IPS-18a (cell line): Measurements from ENCODE around the gene B3GLCT.

Source experiments
- H3K27ac ChIP-seq: one replicate; pipeline ENCODE4 v1.5.1; 2013; ENCODE audit warnings: low read length
- H3K27me3 ChIP-seq: one replicate; pipeline ENCODE4 v1.6.1; 2013; ENCODE audit warnings: mild to moderate bottlenecking, low read length; ENCODE audit not compliant: control insufficient read depth, insufficient read depth
- H3K36me3 ChIP-seq: one replicate; pipeline ENCODE4 v1.6.1; 2013; ENCODE audit warnings: low read depth, low read length; ENCODE audit not compliant: control insufficient read depth
- H3K4me1 ChIP-seq: one replicate; pipeline ENCODE4 v1.6.1; 2013; ENCODE audit warnings: low read depth, low read length; ENCODE audit not compliant: control insufficient read depth
- H3K4me3 ChIP-seq: one replicate; pipeline ENCODE4 v1.5.1; 2013; ENCODE audit warnings: low read length
- H3K9ac ChIP-seq: one replicate; pipeline ENCODE4 v1.6.1; 2013; ENCODE audit warnings: mild to moderate bottlenecking, low read length, moderate library complexity
- H3K9me3 ChIP-seq: one replicate; pipeline ENCODE4 v1.6.1; 2013; ENCODE audit warnings: low read depth, low read length; ENCODE audit not compliant: control insufficient read depth

The B3GLCT gene

DNA sequence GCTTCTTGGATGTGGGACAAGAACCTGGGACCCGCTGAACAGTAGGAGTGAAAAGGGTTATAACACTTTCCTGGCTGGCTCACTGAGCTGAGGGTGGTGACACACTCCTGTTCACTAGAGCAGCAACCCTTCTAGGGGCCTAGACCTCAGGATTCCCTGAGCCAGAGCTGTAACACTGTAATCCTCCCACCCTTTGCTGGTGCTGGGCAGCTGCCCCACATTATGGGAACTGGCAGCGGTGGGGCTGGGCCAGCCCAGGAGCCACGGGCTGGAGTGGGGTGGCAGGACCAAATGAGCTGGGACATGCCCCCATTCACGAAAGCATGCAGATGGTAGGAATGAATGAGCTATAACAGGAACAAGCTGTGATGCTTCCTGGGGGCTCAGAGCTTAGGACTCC is 110.6 kb downstream of the B3GLCT start:
- Histone ChIP-seq H3K36me3 (no peaks in the 10 kb centered on the region), H3K27me3 (no peaks in the 10 kb centered on the region), H3K9me3 (peaks cover 17% of the 10 kb centered on the region), H3K4me3 (no peak overlapping the region), H3K27ac (no peak overlapping the region), H3K9ac (no peak overlapping the region), H3K4me1 (no peaks in the 10 kb centered on the region)

DNA sequence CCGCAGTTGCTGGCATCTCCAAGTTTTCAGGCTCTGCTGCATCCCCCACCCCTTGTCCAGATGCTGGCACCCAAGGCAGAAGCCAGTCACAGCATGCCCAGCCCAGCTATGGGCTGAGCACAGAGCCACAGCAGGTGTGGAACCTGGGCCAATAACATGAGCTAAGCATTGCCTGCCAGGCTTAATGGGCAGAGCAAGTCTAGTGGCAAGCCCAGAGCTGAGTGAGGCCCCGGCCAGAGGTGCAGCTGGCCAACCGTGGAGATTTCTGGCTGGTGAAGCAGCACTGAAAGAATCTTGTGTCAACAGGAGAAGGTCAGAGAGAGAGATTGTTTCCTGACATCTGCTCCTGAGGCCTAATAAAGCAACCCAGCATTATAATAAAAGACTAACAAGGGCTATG is 111.0 kb downstream of the B3GLCT start:
- H3K4me3 ChIP-seq: no peak overlapping the region
- H3K27me3 ChIP-seq: no peaks in the 10 kb centered on the region
- H3K4me1 ChIP-seq: no peaks in the 10 kb centered on the region
- no peak overlapping the region for H3K27ac ChIP-seq
- H3K36me3 ChIP-seq: no peaks in the 10 kb centered on the region
- peaks cover 21% of the 10 kb centered on the region for H3K9me3 ChIP-seq
- H3K9ac ChIP-seq: no peak overlapping the region

DNA sequence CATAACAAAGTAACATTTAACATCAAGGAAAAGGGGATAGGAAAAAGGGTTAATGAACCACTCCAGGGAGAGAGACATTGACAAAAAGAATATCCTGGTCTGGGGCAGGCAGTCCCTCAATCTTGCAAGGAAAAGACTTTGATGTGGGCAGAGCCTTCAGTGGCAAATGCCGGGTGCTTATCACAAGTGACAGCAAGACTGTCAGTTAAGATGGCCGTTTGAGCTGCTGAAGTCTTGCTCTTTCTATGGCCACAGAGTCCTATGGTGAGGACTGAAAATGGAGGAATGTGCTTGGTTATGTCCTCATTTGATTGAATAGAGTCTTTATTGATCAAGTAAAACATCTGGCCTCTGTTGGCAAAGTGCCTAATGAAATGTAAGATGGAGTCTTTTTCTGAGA is 112.1 kb downstream of the B3GLCT start:
- H3K36me3 ChIP-seq: no peaks in the 10 kb centered on the region
- no peak overlapping the region for H3K27ac ChIP-seq
- no peaks in the 10 kb centered on the region for H3K27me3 ChIP-seq
- no peaks in the 10 kb centered on the region for H3K4me1 ChIP-seq
- H3K9ac ChIP-seq: no peak overlapping the region
- no peak overlapping the region for H3K4me3 ChIP-seq
- H3K9me3 ChIP-seq: peaks cover 30% of the 10 kb centered on the region

DNA sequence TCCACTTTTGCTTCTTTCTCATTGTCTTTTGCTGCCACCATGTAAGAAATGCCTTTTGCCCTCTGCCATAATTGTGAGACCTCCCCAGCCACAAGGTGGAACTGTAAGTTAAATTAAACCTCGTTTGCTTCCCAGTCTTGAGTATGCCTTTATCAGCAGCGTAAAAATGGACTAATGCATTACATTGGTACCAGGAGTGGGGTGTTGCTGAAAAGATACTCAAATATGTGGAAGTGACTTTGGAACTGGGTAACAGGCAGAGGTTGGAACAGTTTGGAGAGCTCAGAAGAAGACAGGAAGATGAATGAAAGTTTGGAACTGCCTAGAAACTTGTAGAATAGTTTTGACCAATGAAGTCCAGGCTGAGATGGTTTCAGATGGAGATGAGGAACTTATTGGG is 115.2 kb downstream of the B3GLCT start:
- Histone ChIP-seq H3K9ac (no peak overlapping the region), H3K4me1 (no peaks in the 10 kb centered on the region), H3K4me3 (no peak overlapping the region), H3K27me3 (no peaks in the 10 kb centered on the region), H3K27ac (no peak overlapping the region), H3K36me3 (no peaks in the 10 kb centered on the region), H3K9me3 (peaks cover 30% of the 10 kb centered on the region)

DNA sequence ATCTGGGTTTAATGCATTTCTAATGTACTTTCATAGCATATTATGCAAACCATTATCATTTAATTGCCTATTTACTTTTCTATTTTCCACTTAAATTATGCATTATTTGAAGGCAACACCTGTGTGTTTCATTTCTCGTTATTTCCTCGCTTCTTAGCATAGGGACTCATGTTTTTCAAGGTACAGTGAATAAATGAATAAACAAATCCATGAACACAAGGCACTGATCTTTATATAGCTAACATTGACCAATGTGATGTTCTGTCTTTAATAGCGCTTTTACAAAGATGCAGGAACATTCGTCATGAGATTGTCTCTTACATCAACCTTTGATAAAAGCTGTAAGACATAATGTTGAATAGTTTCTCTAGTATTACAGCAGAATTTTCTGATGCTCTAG is 121.2 kb downstream of the B3GLCT start:
- H3K27ac ChIP-seq: no peak overlapping the region
- no peak overlapping the region for H3K4me3 ChIP-seq
- H3K4me1 ChIP-seq: peaks cover 7% of the 10 kb centered on the region

DNA sequence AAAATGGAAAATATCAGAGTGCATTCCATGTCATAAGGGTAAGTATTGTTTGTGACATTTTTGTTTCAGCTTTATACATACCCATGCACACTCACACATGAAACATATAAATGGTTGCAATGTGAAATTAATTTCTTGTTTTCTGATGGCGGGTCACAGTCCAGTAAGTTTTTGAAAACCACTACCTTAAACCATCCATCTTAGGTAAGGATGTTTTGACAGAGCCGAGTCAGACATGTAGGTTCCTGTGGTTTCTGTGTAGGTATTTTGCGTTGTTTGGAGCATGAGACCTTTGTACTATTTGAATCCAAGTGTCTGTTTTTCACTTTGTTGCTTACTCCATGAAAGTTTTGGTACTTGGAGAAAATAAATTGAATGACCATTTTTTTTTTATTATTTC is 121.7 kb downstream of the B3GLCT start:
- Histone ChIP-seq H3K4me1 (peaks cover 7% of the 10 kb centered on the region), H3K4me3 (no peak overlapping the region), H3K36me3 (no peaks in the 10 kb centered on the region), H3K9ac (no peak overlapping the region), H3K9me3 (peaks cover 5% of the 10 kb centered on the region), H3K27ac (no peak overlapping the region), H3K27me3 (no peaks in the 10 kb centered on the region)

More for the DNA sequence above, 121.2 kb downstream of the B3GLCT start:
- Histone ChIP-seq H3K9me3 (peaks cover 7% of the 10 kb centered on the region), H3K36me3 (no peaks in the 10 kb centered on the region), H3K9ac (no peak overlapping the region), H3K27me3 (no peaks in the 10 kb centered on the region)

DNA sequence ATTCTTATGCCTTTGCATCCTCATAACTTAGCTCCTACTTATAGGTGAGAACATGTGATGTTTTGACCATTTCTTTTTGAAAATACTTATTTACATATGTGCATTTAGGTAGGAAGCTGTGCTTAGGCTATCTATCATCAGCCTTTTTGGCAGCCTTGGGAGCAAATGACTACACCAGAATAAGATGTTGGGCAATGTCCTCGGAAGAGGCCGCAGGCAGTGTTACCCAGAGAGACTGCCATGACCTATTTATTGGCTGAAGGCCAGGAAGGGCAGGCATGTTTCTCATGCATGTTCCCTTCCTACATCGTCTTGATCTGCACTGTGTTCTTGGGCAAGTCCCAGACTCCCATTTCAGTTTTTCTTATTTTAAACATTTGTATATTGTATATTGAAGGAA is 122.3 kb downstream of the B3GLCT start:
- Histone ChIP-seq H3K9me3 (no peaks in the 10 kb centered on the region), H3K4me1 (peaks cover 7% of the 10 kb centered on the region), H3K9ac (no peak overlapping the region), H3K27me3 (no peaks in the 10 kb centered on the region), H3K4me3 (no peak overlapping the region), H3K36me3 (no peaks in the 10 kb centered on the region), H3K27ac (no peak overlapping the region)

DNA sequence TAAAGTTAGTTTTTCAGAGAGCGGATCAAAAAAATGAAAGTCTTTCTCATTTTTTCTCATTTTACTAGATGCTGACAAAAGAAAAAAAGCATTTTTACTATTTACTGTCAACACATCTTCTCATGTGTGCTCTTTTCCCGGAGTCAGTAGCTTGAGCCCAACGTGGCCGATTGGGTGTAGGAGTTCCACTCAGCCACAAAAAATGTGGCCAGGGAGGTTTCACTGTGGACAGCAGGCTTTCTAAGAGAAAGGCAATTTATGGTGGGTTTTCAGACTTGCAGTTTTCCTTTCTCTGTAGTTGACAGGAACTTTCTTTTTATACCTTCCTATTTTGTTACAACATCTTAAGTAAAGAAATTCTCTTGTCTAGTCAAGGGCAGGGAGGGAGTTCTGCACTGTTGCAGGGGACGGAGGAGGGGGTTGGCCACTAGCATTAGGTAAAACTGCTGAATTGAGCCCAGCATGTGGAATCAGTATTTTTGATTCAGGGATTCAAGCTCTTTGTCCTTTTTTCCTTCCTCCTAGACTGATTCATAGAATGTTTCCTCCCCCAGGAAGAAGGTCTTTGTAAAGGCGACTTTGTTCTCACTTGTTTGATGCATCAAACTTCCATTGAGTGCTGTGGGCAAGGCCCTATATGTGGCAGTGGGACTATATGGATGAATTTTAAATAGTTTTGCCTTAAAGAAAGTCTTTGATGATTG is 123.1 kb downstream of the B3GLCT start:
- no peaks in the 10 kb centered on the region for H3K36me3 ChIP-seq
- peaks cover 7% of the 10 kb centered on the region for H3K4me1 ChIP-seq
- no peak overlapping the region for H3K27ac ChIP-seq
- no peaks in the 10 kb centered on the region for H3K27me3 ChIP-seq
- H3K4me3 ChIP-seq: no peak overlapping the region
- H3K9me3 ChIP-seq: no peaks in the 10 kb centered on the region
- no peak overlapping the region for H3K9ac ChIP-seq

DNA sequence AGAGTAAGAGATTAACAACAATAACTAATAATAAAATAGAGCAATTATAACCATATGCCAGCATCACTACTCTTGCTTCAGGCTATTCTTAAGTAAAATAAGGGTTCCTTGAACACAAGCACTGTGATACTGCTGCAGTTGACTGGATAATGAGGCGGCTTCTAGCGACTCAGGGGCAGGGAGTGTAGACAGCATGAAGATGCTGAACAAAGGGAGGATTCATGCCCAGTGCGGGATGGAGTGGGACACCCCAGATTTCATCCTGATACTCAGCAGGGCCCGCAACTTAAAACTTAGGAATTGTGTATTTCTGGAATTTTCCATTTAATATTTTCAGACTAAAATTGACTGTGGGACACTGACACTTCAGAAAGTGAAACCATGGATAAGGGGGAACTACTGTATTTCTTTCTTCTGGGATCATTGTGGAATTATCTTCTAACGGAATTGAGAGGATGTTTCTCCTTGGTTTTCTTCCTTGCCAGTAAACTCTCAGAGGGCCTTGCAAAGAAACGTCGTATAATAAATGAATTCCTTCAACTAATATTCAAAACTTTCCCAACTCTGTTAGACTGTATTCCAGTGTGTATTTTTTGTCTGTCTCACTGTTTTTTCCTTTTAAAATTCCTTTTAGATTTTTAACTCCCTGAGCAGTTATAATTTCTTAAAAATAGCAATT is 127.5 kb downstream of the B3GLCT start:
- no peak overlapping the region for H3K27ac ChIP-seq
- H3K36me3 ChIP-seq: no peaks in the 10 kb centered on the region
- H3K4me1 ChIP-seq: peaks cover 7% of the 10 kb centered on the region
- no peak overlapping the region for H3K4me3 ChIP-seq
- H3K9me3 ChIP-seq: no peaks in the 10 kb centered on the region
- no peaks in the 10 kb centered on the region for H3K27me3 ChIP-seq
- no peak overlapping the region for H3K9ac ChIP-seq

DNA sequence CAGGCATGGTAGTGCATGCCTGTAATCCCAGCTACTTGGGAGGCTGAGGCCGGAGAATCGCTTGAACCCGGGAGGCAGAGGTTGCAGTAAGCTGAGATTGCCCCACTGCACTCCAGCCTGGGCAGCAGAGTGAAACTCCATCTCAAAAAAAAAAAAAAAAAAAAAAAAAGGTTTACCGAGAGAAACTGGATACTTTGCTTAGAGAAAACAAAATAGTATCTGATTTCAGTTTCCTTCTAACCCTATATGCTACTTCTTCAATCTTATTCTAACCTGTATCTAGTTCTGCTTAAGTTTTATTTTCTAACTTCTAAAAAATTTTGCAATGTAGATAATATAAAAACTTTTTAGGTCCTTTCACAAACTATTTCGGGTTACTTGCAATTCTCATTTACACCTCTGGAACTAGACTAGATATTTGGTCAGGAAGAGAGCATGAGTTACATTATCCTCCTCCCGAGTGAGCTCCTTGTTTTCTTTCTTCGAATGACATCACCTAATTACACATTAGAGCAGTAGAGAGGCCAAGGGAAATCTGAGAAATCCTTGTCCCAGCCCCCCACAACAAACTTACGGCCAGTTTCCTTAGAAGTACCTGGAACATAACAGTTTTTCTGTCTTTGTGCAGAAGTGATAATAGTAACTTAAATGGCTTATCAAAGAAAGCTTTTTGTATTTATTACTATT is 128.9 kb downstream of the B3GLCT start:
- Histone ChIP-seq H3K27ac (no peak overlapping the region), H3K9me3 (no peaks in the 10 kb centered on the region), H3K4me1 (no peaks in the 10 kb centered on the region), H3K36me3 (no peaks in the 10 kb centered on the region), H3K27me3 (no peaks in the 10 kb centered on the region), H3K9ac (no peak overlapping the region), H3K4me3 (no peak overlapping the region)

DNA sequence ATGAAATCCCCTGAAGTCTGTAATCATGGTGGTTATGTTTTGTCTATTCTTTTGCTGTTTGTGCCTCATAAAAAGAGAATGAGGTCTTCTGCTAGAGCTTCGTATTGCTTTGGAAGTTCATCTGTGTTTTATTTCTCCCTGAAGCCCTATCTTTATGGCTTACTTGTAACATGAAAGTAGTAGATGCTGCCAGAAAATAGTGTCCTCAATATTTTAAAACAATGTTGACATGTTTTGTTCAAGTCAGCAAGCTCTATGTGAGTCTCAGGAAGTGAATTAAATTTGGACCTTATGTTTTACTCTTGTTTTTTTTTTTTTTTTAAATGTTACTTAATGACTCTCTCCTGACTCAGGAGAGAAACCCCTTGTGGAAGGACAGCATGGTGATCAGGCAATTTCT is 130.5 kb downstream of the B3GLCT start:
- H3K27me3 ChIP-seq: no peaks in the 10 kb centered on the region
- no peak overlapping the region for H3K4me3 ChIP-seq
- H3K36me3 ChIP-seq: no peaks in the 10 kb centered on the region
- no peak overlapping the region for H3K9ac ChIP-seq
- H3K4me1 ChIP-seq: no peaks in the 10 kb centered on the region
- no peak overlapping the region for H3K27ac ChIP-seq
- H3K9me3 ChIP-seq: no peaks in the 10 kb centered on the region
